H1 (cell line): ENCODE measurements around the gene PPP2R2D. TPM values are rescaled to one million over a fixed set of nuclear protein-coding genes. Genes with fewer than 3 reads are reported as not detected.
"Not testable (repeated sequence)": the region's sequence is repeated elsewhere in the genome, so short reads cannot be mapped to it uniquely, and the experiment has no call there.

ENCODE experiments used
- CTCF ChIA-PET: fragments of 300-600 bp; sonication (Branson Sonifier 250); formaldehyde crosslinking; loops from one replicate; lab custom pipeline; 2021; ENCODE audit not compliant: partially characterized antibody; lab: Charles Lee
- POLR2A ChIA-PET: fragments of 300-600 bp; sonication (Branson Sonifier 250); formaldehyde crosslinking; loops from one replicate; lab custom pipeline; 2021; ENCODE audit warnings: inconsistent platforms; ENCODE audit not compliant: partially characterized antibody; lab: Charles Lee
- DNase-seq, 2 experiments: peaks; one replicate each; pipeline versions ENCODE4 v3.0.0 to v3.0.0-alpha.2; 2010 to 2022; ENCODE audit warnings: low spot score in 2 of 2, low read depth in 1 of 2, mixed read lengths in 1 of 2
- FAIRE-seq: peaks from 2 replicates; lab custom pipeline; 2011; peaks lifted over from hg19 to GRCh38; lab: Jason Lieb, UNC
- H2AFZ ChIP-seq: 2 replicates; pipeline ENCODE4 v1.8.1; 2012; ENCODE audit warnings: low read length, inconsistent platforms
- H2AK5ac ChIP-seq: 2 replicates; pipeline ENCODE4 v1.6.1; 2013; ENCODE audit warnings: low read depth, low read length
- H2BK120ac ChIP-seq: replicated peaks from 2 replicates; pipeline ENCODE3; 2013; ENCODE audit warnings: low read depth, low read length, inconsistent platforms
- H2BK12ac ChIP-seq: 2 replicates; pipeline ENCODE4 v1.6.1; 2013; ENCODE audit warnings: low read depth, low read length
- H2BK15ac ChIP-seq: 2 replicates; pipeline ENCODE4 v1.6.1; 2013; ENCODE audit warnings: low read length
- H2BK20ac ChIP-seq: 2 replicates; pipeline ENCODE4 v1.6.1; 2013; ENCODE audit warnings: low read length
- H2BK5ac ChIP-seq: 2 replicates; pipeline ENCODE4 v1.6.1; 2013; ENCODE audit warnings: low read depth, low read length
- H3K14ac ChIP-seq: 2 replicates; pipeline ENCODE4 v1.6.1; 2013; ENCODE audit warnings: inconsistent platforms; ENCODE audit not compliant: insufficient read length
- H3K18ac ChIP-seq: 2 replicates; pipeline ENCODE4 v1.6.1; 2013; ENCODE audit warnings: low read length; ENCODE audit errors: extremely low read depth
- H3K23ac ChIP-seq: 2 replicates; pipeline ENCODE4 v1.6.1; 2013; ENCODE audit warnings: inconsistent platforms; ENCODE audit not compliant: insufficient read length
- H3K23me2 ChIP-seq: 2 replicates; pipeline ENCODE4 v1.6.1; 2013; ENCODE audit warnings: low read depth, low read length
- H3K27ac ChIP-seq: 2 replicates; pipeline ENCODE4 v1.6.1; 2011; ENCODE audit warnings: low read depth, low read length, inconsistent platforms
- H3K27me3 ChIP-seq, 4 experiments: replicated peaks in 1 of 4; 1 replicate in 1 of 4; 2 replicates in 3 of 4; pipeline versions ENCODE4 v1.6.1 to v1.8.1; 2011 to 2013; ENCODE audit warnings: low read length in 3 of 4, mild to moderate bottlenecking in 3 of 4, inconsistent platforms in 2 of 4, mixed read lengths in 2 of 4, moderate library complexity in 1 of 4; ENCODE audit not compliant: control insufficient read depth in 3 of 4, insufficient read depth in 3 of 4; ENCODE audit errors: extremely low read depth in 1 of 4
- H3K36me3 ChIP-seq, 4 experiments: 2 replicates each; pipeline versions ENCODE4 v1.6.1 to v1.8.1; 2011 to 2013; ENCODE audit warnings: mild to moderate bottlenecking in 4 of 4, low read length in 3 of 4, moderate library complexity in 2 of 4, control low read depth in 1 of 4, inconsistent platforms in 1 of 4; ENCODE audit not compliant: insufficient read depth in 4 of 4, control insufficient read depth in 2 of 4
- H3K4ac ChIP-seq: replicated peaks from 2 replicates; pipeline ENCODE3; 2013; ENCODE audit warnings: low read length, low read depth, mixed read lengths, inconsistent platforms; ENCODE audit not compliant: insufficient read length
- H3K4me1 ChIP-seq, 4 experiments: replicated peaks in 1 of 4; 1 replicate in 1 of 4; 2 replicates in 3 of 4; pipeline versions ENCODE4 v1.6.1 to v1.8.1; 2011 to 2013; ENCODE audit warnings: low read length in 3 of 4, inconsistent platforms in 2 of 4, mixed read lengths in 1 of 4; ENCODE audit not compliant: insufficient read depth in 4 of 4, control insufficient read depth in 3 of 4
- H3K4me2 ChIP-seq, 2 experiments: 2 replicates each; pipeline versions ENCODE4 v1.6.1 to v1.8.1; 2011 to 2013; ENCODE audit warnings: low read depth in 2 of 2, low read length in 2 of 2, control low read depth in 1 of 2, inconsistent platforms in 1 of 2, mild to moderate bottlenecking in 1 of 2; ENCODE audit not compliant: insufficient read depth in 1 of 2
- H3K4me3 ChIP-seq, 4 experiments: fragments of 200-600, 300-600 bp in 1 of 4; sonication (generic), shearing (Covaris generic), sonication (Bioruptor Twin) in 1 of 4; 2 replicates each; pipeline versions ENCODE4 v1.5.1 to v1.8.1; 2011 to 2016; ENCODE audit warnings: low read length in 4 of 4, low read depth in 3 of 4, control low read depth in 2 of 4, inconsistent platforms in 2 of 4, mild to moderate bottlenecking in 2 of 4, mixed read lengths in 1 of 4, moderate library complexity in 1 of 4; ENCODE audit not compliant: insufficient read depth in 2 of 4; ENCODE audit errors: extremely low read depth in 1 of 4
- H3K56ac ChIP-seq: replicated peaks from 2 replicates; pipeline ENCODE3; 2013; ENCODE audit warnings: low read depth, mild to moderate bottlenecking, mixed read lengths, low read length, inconsistent platforms; ENCODE audit not compliant: insufficient read length
- H3K79me1 ChIP-seq: 2 replicates; pipeline ENCODE4 v1.6.1; 2013; ENCODE audit warnings: low read depth, low read length, control low read depth
- H3K79me2 ChIP-seq, 2 experiments: 2 replicates each; pipeline versions ENCODE4 v1.6.1 to v1.8.1; 2012 to 2013; ENCODE audit warnings: low read length in 2 of 2, mild to moderate bottlenecking in 2 of 2, inconsistent platforms in 1 of 2; ENCODE audit not compliant: insufficient read depth in 2 of 2, control insufficient read depth in 1 of 2
- H3K9ac ChIP-seq, 4 experiments: replicated peaks in 1 of 4; 1 replicate in 1 of 4; 2 replicates in 3 of 4; pipeline versions ENCODE4 v1.6.1 to v1.8.1; 2011 to 2013; ENCODE audit warnings: low read depth in 3 of 4, low read length in 3 of 4, control low read depth in 2 of 4, mild to moderate bottlenecking in 2 of 4, moderate library complexity in 2 of 4, inconsistent platforms in 1 of 4; ENCODE audit errors: extremely low read depth in 1 of 4
- H3K9me3 ChIP-seq, 2 experiments: 2 replicates each; pipeline versions ENCODE4 v1.6.1 to v1.8.1; 2012 to 2013; ENCODE audit warnings: mild to moderate bottlenecking in 2 of 2, moderate library complexity in 2 of 2, control low read depth in 1 of 2, inconsistent platforms in 1 of 2, low read depth in 1 of 2, low read length in 1 of 2, mixed read lengths in 1 of 2; ENCODE audit not compliant: insufficient read depth in 2 of 2
- H4K20me1 ChIP-seq, 2 experiments: replicated peaks in 1 of 2; 2 replicates each; pipeline versions ENCODE3 to v1.8.1; 2011 to 2013; ENCODE audit warnings: inconsistent platforms in 2 of 2, low read length in 2 of 2, mild to moderate bottlenecking in 1 of 2; ENCODE audit not compliant: insufficient read depth in 2 of 2, control insufficient read depth in 1 of 2
- H4K5ac ChIP-seq: 2 replicates; pipeline ENCODE4 v1.6.1; 2013; ENCODE audit warnings: low read length, low read depth, mixed read lengths, inconsistent platforms; ENCODE audit not compliant: insufficient read length
- H4K8ac ChIP-seq: 2 replicates; pipeline ENCODE4 v1.8.0; 2013; ENCODE audit warnings: mild to moderate bottlenecking, moderate library complexity, low read length, inconsistent platforms; ENCODE audit not compliant: insufficient read depth; ENCODE audit errors: extremely low read depth
- H4K91ac ChIP-seq: replicated peaks from 2 replicates; pipeline ENCODE3; 2013; ENCODE audit warnings: low read length, mixed read lengths, inconsistent platforms; ENCODE audit not compliant: insufficient read length
- WGBS, 2 experiments: shearing (Covaris generic) in 1 of 2; methylation state at CpG; one replicate each; pipeline versions ENCODE4 v1.1.6 to v1.1.7; 2013 to 2015; ENCODE audit warnings: low lambda C conversion rate in 2 of 2, mixed read lengths in 2 of 2, inconsistent platforms in 1 of 2, low coverage in 1 of 2, missing lambda C conversion rate in 1 of 2; ENCODE audit not compliant: insufficient replicate concordance in 2 of 2, insufficient coverage in 1 of 2, insufficient read length in 1 of 2; ENCODE audit errors: extremely low coverage in 1 of 2, missing lambda C conversion rate in 1 of 2; 5-methylcytosine and 5-hydroxymethylcytosine counted together
- polyA plus RNA-seq, 7 experiments: library from polyadenylated mRNA; depleted of rRNA in 3 of 7; stranded (reverse) in 5 of 7; unstranded in 2 of 7; fragments of >200 nt in 5 of 7; fragments of 200-250 nt in 2 of 7; gene quantifications; 1 replicate in 5 of 7; 2 replicates in 1 of 7; 4 replicates in 1 of 7; pipeline versions ENCODE4 v1.2.1 to v1.2.3, GENCODE V29; 2011 to 2013; ENCODE audit warnings: missing spikeins in 2 of 7, mixed read lengths in 2 of 7
- total RNA-seq: library from RNA; stranded (reverse); fragmentation: NEBNext Ultra II Directional; extraction: Animal tissue kit (Norgen Biotek cat#: 25700); gene quantifications from 2 replicates; pipeline ENCODE4 v1.2.1, GENCODE V29; 2021

PPP2R2D gene
- total and polyA plus RNA-seq, 2 of the 8 experiments (the other 6 are each of a cell fraction or from before 2014, with no cell fraction given): 25.4 to 32.8 TPM

DNA sequence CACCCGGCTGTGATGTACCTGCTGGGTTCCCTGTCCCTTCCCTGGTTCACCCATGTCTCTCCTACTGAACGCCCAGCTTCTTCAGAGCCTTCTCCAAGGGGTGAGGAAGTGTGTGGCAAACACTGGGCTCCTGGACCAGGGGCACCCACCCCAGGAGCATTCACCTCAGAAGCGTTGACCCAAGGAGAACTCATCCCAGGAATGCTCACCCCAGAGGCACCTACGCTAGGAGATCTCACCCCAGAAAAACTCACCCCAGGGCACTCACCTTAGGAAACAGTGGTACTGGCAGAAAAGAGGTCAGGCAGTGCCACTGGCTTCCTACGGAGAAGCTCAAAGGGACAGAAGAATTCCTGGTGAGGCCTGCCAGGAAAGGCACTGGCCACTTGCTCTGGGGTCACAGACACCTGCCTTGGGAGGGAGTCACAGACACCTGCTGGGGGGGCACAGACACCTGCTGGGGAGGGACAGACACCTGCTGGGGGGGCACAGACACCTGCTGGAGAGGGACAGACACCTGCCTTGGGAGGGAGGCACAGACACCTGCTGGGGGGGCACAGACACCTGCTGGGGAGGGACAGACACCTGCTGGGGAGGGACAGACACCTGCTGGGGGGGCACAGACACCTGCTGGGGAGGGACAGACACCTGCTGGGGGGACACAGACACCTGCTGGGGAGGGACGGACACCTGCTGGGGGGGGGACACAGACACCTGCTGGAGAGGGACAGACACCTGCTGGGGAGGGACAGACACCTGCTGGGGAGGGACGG is 17.0 kb upstream of the PPP2R2D start:
- H3K9ac ChIP-seq, H2BK20ac ChIP-seq, POLR2A ChIA-PET, H3K4me3 ChIP-seq, FAIRE-seq, H3K27ac ChIP-seq, H2BK120ac ChIP-seq, H3K4ac ChIP-seq, H3K23ac ChIP-seq, H3K4me1 ChIP-seq, H3K36me3 ChIP-seq, H2BK5ac ChIP-seq, H3K14ac ChIP-seq, H2AK5ac ChIP-seq, H2BK12ac ChIP-seq, H3K27me3 ChIP-seq, H2BK15ac ChIP-seq, DNase-seq, H4K5ac ChIP-seq, H3K79me2 ChIP-seq, H4K91ac ChIP-seq, H4K8ac ChIP-seq, H4K20me1 ChIP-seq, H3K79me1 ChIP-seq, H2AFZ ChIP-seq, H3K18ac ChIP-seq, H3K4me2 ChIP-seq: not testable (repeated sequence)
- CTCF ChIA-PET: interaction anchor here (0.6 to 1.3 kb wide), 2 partner anchors 9 to 44 kb away, joined by 3 read pairs; no protein-coding TSS in a partner anchor
- Histone ChIP-seq H3K23me2 (peaks cover 12% of the 10 kb centered on the region; the same call in 1 of the 2 replicates), H3K56ac (peak overlapping the region; percentile 94), H3K9me3 (peaks cover 14 to 17% of the 10 kb centered on the region in 2 experiments)
- 89% methylated on average over 5 of the region's 7 CpGs; no CpG with 5 or more reads in 1 of the 2 experiments for WGBS, 2 experiments
